HCT116 (cell line): ENCODE data around the gene HMCN2.

Experiments
- EZH2phosphoT487 ChIP-seq: fragments of 200-600 bp; IDR thresholded peaks from 2 replicates; pipeline ENCODE4 v1.6.1; 2018; ENCODE audit warnings: antibody characterized with exemption, borderline replicate concordance
- JUND ChIP-seq: IDR thresholded peaks from 2 replicates; pipeline ENCODE4 v1.6.1; 2012
- POLR2A ChIP-seq: IDR thresholded peaks from 2 replicates; pipeline ENCODE4 v1.7.0; 2011; ENCODE audit warnings: borderline replicate concordance; ENCODE audit not compliant: insufficient read depth, insufficient read length; ENCODE audit errors: extremely low read depth
- RAD21 ChIP-seq: IDR thresholded peaks from 2 replicates; pipeline ENCODE4 v1.6.1; 2012; ENCODE audit warnings: low read depth, mild to moderate bottlenecking
- SRF ChIP-seq: IDR thresholded peaks from 2 replicates; pipeline ENCODE4 v1.6.1; 2012; ENCODE audit warnings: low read depth
- TF ChIP-seq, protein P1 (sequence below), 3 experiments: fragments of 200-600 bp in 1 of 3; sonication (generic) in 1 of 3; IDR thresholded peaks in 2 of 3; conservative IDR thresholded peaks in 1 of 3; 2 replicates each; pipeline ENCODE4 v1.5.1; 2012 to 2017; ENCODE audit warnings: low read depth in 2 of 3, low read length in 2 of 3, antibody characterized with exemption in 1 of 3, borderline replicate concordance in 1 of 3, control low read depth in 1 of 3, mild to moderate bottlenecking in 1 of 3, mixed read lengths in 1 of 3, mixed run types in 1 of 3, moderate library complexity in 1 of 3; ENCODE audit not compliant: insufficient read depth in 1 of 3
- TF ChIP-seq, protein P2 (sequence below): IDR thresholded peaks from 2 replicates; pipeline ENCODE4 v1.6.1; 2012; ENCODE audit warnings: low read depth

DNA sequence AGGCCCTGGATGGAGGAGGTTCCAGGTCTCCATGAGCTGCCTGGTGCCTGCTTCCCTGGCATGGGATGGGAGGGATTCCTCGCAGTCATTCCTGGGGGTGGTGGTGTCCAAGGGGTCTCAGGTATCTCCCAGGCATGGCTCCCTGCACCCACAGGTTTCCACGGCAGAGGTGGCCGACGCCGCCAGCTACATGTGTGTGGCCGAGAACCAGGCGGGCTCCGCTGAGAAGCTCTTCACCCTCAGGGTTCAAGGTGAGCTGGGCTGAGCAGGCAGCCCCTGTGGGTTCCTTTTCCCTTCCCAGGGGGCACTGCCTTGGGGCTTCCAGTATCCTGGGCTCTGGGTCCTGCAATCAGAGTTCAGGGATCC lies 117.8 kb downstream of the HMCN2 start:
- TF ChIP-seq POLR2A (no peak), RAD21 (no peak), SRF (no peak), JUND (no peak), EZH2phosphoT487 (no peak)
- TF ChIP-seq, protein P1, sequence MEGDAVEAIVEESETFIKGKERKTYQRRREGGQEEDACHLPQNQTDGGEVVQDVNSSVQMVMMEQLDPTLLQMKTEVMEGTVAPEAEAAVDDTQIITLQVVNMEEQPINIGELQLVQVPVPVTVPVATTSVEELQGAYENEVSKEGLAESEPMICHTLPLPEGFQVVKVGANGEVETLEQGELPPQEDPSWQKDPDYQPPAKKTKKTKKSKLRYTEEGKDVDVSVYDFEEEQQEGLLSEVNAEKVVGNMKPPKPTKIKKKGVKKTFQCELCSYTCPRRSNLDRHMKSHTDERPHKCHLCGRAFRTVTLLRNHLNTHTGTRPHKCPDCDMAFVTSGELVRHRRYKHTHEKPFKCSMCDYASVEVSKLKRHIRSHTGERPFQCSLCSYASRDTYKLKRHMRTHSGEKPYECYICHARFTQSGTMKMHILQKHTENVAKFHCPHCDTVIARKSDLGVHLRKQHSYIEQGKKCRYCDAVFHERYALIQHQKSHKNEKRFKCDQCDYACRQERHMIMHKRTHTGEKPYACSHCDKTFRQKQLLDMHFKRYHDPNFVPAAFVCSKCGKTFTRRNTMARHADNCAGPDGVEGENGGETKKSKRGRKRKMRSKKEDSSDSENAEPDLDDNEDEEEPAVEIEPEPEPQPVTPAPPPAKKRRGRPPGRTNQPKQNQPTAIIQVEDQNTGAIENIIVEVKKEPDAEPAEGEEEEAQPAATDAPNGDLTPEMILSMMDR (IDR thresholded peaks at IDR 0.05 in 2 of 3, conservative IDR thresholded peaks at IDR 0.05 in 1 of 3; ENCODE audit: borderline replicate concordance in 1 of 3, insufficient read depth in 1 of 3, low read depth in 2 of 3, low read length in 2 of 3): no peak
- TF ChIP-seq, protein P2, sequence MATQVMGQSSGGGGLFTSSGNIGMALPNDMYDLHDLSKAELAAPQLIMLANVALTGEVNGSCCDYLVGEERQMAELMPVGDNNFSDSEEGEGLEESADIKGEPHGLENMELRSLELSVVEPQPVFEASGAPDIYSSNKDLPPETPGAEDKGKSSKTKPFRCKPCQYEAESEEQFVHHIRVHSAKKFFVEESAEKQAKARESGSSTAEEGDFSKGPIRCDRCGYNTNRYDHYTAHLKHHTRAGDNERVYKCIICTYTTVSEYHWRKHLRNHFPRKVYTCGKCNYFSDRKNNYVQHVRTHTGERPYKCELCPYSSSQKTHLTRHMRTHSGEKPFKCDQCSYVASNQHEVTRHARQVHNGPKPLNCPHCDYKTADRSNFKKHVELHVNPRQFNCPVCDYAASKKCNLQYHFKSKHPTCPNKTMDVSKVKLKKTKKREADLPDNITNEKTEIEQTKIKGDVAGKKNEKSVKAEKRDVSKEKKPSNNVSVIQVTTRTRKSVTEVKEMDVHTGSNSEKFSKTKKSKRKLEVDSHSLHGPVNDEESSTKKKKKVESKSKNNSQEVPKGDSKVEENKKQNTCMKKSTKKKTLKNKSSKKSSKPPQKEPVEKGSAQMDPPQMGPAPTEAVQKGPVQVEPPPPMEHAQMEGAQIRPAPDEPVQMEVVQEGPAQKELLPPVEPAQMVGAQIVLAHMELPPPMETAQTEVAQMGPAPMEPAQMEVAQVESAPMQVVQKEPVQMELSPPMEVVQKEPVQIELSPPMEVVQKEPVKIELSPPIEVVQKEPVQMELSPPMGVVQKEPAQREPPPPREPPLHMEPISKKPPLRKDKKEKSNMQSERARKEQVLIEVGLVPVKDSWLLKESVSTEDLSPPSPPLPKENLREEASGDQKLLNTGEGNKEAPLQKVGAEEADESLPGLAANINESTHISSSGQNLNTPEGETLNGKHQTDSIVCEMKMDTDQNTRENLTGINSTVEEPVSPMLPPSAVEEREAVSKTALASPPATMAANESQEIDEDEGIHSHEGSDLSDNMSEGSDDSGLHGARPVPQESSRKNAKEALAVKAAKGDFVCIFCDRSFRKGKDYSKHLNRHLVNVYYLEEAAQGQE: no peak
